ENCODE measurements around the gene AAK1.

The AAK1 gene

DNA sequence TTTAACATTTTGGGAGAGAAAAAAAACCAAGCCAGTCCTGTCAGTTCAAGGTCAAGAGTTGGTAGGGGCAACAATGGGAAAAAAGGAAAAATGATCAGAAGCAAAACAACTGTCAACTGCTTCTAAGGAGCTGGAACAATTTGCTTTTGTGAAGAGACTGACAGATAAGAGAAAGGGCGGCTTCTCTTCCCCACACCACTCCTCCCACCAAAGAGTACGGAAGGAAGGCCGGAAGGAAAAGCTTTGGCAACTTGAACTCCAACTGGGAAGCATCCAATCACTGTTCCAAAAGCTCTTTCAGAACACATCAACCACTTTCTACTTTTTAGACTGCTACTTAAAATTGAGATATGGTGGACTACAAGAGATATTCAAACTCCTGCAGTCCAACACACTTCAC is 148.5 kb downstream of the AAK1 start:
- H3K4me1 ChIP-seq (ENCODE audit: insufficient read depth, low read length), result no peaks in the 10 kb centered on the region; the same call in 1 of the 2 replicates
- no peaks in the 10 kb centered on the region; the same call in 1 of the 2 replicates for H3K36me3 ChIP-seq (ENCODE audit: insufficient read depth, low read length)
- no peak overlapping the region for H3K9ac ChIP-seq (ENCODE audit: low read depth, low read length)
- H3K9me3 ChIP-seq (ENCODE audit: control insufficient read depth, insufficient read depth, low read length), result no peaks in the 10 kb centered on the region

DNA sequence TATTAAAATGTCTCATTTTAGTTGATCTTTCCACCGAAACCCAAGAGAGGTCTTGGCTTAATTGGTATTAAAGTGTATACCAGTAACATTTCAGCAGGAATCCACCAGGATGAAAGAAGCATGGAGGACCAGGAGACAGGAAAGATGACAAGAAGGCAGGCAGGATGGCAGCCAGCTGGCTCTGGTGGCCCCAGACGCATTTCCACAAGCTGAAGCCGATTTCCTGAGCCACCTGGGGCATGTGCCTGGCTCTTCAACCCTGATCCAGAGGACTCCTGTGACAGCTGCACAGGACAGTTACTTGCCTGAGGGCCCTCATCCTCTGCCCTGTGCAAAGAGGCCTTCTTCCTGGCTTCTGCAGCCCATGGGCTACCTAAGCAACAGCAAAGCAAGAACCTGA is 149.4 kb downstream of the AAK1 start:
- Histone ChIP-seq H3K9me3 (ENCODE audit: control insufficient read depth, insufficient read depth, low read length) (no peaks in the 10 kb centered on the region), H3K4me1 (ENCODE audit: insufficient read depth, low read length) (no peaks in the 10 kb centered on the region), H3K9ac (ENCODE audit: low read depth, low read length) (no peak overlapping the region), H3K36me3 (ENCODE audit: insufficient read depth, low read length) (no peaks in the 10 kb centered on the region; the same call in 1 of the 2 replicates)

DNA sequence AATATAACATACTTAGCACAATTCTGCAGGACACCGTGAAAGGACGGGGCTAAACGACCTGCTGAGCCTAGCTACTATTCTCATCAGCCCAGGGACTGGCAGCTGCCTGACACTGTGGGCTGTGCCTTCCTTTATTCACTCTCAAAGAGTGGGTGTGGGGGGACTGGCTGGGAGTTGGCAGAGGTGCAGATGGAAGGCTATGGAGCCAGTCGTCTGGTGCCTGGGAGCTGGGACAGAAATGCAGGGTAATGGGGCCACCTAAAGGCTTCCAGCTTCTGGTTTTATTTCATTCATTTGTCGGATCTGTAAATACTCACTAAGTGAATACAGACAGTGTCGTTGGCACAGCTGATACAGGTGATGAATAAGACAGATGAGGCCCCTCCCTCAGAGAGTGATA is 150.3 kb downstream of the AAK1 start:
- H3K4me1 ChIP-seq (ENCODE audit: insufficient read depth, low read length), result no peaks in the 10 kb centered on the region
- H3K9ac ChIP-seq (ENCODE audit: low read depth, low read length), result no peak overlapping the region
- no peaks in the 10 kb centered on the region for H3K36me3 ChIP-seq (ENCODE audit: insufficient read depth, low read length)
- H3K9me3 ChIP-seq (ENCODE audit: control insufficient read depth, insufficient read depth, low read length), result no peaks in the 10 kb centered on the region

DNA sequence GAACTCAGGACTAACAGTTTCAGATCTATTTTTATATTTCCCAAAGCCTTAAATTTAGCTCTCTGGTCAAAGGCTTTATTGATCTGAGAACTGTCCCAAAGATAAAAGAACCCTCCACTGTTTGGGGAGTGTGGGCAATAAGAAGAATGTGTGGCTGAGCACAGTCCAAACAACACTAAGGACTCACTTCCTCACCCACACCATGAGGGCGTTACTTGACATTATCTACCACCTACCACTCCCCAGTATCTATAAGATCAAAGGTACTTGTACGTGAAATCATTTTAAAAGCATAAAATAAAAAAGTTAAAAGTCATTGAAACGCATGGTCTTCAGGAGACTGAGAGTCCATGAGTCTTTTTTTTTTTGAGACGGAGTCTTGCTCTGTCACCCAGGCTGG is 151.7 kb downstream of the AAK1 start:
- Histone ChIP-seq H3K9ac (ENCODE audit: low read depth, low read length) (no peak overlapping the region), H3K4me1 (ENCODE audit: insufficient read depth, low read length) (no peaks in the 10 kb centered on the region), H3K9me3 (ENCODE audit: control insufficient read depth, insufficient read depth, low read length) (no peaks in the 10 kb centered on the region), H3K36me3 (ENCODE audit: insufficient read depth, low read length) (0 out of 2 replicates have a peak, but pooled peaks cover 4% of the 10 kb centered on the region)

DNA sequence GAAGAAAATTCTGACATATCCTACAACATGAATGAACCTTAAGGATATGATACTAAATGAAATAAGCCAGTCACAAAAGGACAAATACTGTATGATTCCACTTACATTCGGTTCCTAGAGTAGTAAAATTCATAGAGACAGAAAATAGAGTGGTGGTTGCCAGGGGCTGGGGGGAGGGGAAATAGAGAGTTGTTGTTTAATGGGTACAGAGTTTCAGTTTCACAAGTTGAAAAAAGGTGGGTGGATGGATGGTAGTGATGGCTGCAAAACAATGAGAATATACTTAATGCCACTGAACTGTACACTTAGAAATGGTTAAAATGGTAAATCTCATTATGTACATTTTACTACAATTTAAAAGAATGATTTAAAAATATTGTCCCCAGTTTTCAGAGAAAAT is 153.1 kb downstream of the AAK1 start:
- Histone ChIP-seq H3K9ac (ENCODE audit: low read depth, low read length) (no peak overlapping the region), H3K9me3 (ENCODE audit: control insufficient read depth, insufficient read depth, low read length) (no peaks in the 10 kb centered on the region), H3K4me1 (ENCODE audit: insufficient read depth, low read length) (no peaks in the 10 kb centered on the region), H3K36me3 (ENCODE audit: insufficient read depth, low read length) (0 out of 2 replicates have a peak, but pooled peaks cover 4% of the 10 kb centered on the region)

DNA sequence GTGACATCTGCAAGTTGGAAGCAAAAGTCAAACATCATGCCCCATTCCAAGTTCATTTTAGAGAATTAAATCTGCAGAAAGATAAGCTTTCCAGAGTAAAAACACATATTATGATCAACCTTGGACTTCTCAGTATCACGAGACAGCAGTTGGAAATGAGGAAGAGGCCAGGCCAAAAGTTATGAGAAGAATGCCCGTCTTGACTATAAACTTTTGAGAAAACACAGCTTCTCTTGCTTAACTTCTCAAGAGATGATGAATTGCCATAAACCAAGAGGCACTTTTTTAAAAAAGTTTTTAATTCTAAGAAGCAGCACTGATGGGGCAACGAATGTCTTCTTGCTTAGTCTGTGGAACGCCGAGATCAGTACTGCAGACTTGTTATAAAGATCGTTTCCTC is 153.7 kb downstream of the AAK1 start:
- Histone ChIP-seq H3K9ac (ENCODE audit: low read depth, low read length) (no peak overlapping the region), H3K4me1 (ENCODE audit: insufficient read depth, low read length) (no peaks in the 10 kb centered on the region), H3K36me3 (ENCODE audit: insufficient read depth, low read length) (0 out of 2 replicates have a peak, but pooled peaks cover 4% of the 10 kb centered on the region), H3K9me3 (ENCODE audit: control insufficient read depth, insufficient read depth, low read length) (no peaks in the 10 kb centered on the region)

DNA sequence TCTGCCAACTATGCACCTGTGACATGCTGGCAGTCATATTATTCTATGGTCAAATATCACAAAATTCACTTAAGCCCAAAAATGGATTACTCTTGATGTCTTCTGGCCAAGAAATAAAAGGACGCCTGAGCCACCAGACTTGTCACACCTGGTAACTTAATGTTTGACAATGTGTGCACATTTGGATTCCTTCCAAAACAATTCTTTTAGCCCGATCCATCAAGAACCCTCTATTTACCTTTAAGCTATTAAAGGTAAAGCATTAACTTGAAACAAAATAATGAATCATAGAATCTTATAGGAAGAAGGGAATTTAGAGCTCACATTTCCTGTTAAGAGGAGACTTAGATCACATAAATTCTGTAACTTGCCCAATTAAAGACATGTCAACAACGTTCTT is 159.8 kb downstream of the AAK1 start:
- H3K36me3 ChIP-seq (ENCODE audit: insufficient read depth, low read length), result 0 out of 2 replicates have a peak, but pooled peaks cover 4% of the 10 kb centered on the region
- no peak overlapping the region for H3K9ac ChIP-seq (ENCODE audit: low read depth, low read length)
- no peaks in the 10 kb centered on the region for H3K4me1 ChIP-seq (ENCODE audit: insufficient read depth, low read length)
- H3K9me3 ChIP-seq (ENCODE audit: control insufficient read depth, insufficient read depth, low read length), result no peaks in the 10 kb centered on the region

DNA sequence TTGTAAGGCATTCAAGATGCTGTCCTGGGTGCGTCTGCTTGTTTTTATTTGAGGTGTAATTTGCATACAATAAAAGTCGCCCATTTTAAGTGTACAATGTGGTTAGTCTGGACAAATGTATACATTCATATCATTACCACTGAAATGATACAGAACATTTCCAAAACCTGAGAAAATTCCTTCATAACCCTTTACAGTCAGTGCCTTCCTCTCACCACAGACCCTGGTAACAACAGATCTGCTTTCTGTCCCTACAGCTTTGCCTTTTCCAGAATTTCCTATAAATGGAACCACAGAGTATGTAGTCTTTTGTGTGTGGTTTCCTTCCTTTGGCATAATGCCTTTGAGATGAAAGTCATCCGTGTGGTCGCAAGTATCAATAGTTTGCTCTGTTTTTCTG is 160.5 kb downstream of the AAK1 start:
- peaks cover 4% of the 10 kb centered on the region; the same call in 1 of the 2 replicates for H3K36me3 ChIP-seq (ENCODE audit: insufficient read depth, low read length)
- no peak overlapping the region for H3K9ac ChIP-seq (ENCODE audit: low read depth, low read length)
- H3K4me1 ChIP-seq (ENCODE audit: insufficient read depth, low read length), result no peaks in the 10 kb centered on the region
- no peaks in the 10 kb centered on the region for H3K9me3 ChIP-seq (ENCODE audit: control insufficient read depth, insufficient read depth, low read length)

DNA sequence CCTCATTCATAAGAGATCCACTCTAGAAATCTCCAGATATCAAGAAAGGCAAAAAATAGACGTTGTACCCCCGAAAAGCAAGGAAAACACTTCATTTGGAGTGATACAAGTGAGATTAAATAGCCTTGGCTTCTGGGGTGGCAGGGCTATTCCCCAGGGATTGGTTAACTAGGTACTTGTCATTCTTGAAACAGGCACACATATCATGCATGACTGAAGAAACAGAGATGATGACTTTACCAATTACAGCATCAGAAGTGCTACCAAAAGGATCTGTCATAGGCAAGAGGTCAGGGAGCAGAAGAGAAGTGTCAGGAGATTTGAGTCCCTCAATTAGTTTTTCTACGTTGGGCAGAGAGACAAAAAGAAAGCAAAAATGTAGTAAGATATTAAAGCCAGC is 161.1 kb downstream of the AAK1 start:
- Histone ChIP-seq H3K4me1 (ENCODE audit: insufficient read depth, low read length) (no peaks in the 10 kb centered on the region), H3K36me3 (ENCODE audit: insufficient read depth, low read length) (peaks cover 4% of the 10 kb centered on the region; the same call in 1 of the 2 replicates), H3K9ac (ENCODE audit: low read depth, low read length) (no peak overlapping the region), H3K9me3 (ENCODE audit: control insufficient read depth, insufficient read depth, low read length) (no peaks in the 10 kb centered on the region)

DNA sequence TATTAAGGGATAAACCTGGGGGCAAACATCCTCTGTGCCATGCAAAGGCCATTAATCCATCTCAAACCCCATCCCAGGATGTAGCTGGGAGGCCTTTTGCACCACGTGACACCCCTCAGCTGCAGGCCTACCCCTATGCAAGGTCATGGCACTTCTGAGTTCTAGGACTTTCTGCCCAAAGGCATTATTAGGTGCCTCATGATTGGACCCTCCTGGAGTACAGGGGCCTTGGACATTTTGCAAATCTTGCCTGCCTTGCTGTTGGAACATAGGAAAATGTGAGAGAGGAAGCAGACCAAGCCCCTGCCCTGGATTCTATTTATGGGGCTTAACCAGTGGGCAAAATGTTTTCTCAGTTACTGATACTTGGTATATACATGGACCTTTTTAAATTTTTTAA is 162.1 kb downstream of the AAK1 start:
- H3K9ac ChIP-seq (ENCODE audit: low read depth, low read length), result no peak overlapping the region
- H3K36me3 ChIP-seq (ENCODE audit: insufficient read depth, low read length), result no peaks in the 10 kb centered on the region; the same call in 1 of the 2 replicates
- H3K4me1 ChIP-seq (ENCODE audit: insufficient read depth, low read length), result no peaks in the 10 kb centered on the region
- H3K9me3 ChIP-seq (ENCODE audit: control insufficient read depth, insufficient read depth, low read length), result no peaks in the 10 kb centered on the region

DNA sequence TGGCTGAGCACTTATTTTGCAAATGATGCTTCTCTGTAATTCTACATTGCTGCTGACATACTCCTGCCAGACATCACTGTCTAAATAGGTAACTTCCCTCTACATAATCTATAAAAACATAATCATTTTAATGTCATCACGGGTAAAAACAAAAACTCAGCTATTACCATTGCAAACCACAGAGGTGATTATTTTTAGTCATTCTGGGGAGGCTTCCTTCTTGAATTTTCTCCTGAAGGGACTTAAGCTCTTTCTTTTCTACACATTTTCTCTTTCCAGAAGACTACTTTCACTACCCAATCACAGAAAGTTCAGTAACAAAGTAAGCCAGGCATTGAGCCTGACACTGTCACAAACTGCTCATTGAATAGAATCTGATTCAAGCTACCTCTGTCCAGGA is 165.9 kb downstream of the AAK1 start:
- Histone ChIP-seq H3K36me3 (ENCODE audit: insufficient read depth, low read length) (no peaks in the 10 kb centered on the region; the same call in 1 of the 2 replicates), H3K9me3 (ENCODE audit: control insufficient read depth, insufficient read depth, low read length) (no peaks in the 10 kb centered on the region), H3K9ac (ENCODE audit: low read depth, low read length) (no peak overlapping the region), H3K4me1 (ENCODE audit: insufficient read depth, low read length) (no peaks in the 10 kb centered on the region)

DNA sequence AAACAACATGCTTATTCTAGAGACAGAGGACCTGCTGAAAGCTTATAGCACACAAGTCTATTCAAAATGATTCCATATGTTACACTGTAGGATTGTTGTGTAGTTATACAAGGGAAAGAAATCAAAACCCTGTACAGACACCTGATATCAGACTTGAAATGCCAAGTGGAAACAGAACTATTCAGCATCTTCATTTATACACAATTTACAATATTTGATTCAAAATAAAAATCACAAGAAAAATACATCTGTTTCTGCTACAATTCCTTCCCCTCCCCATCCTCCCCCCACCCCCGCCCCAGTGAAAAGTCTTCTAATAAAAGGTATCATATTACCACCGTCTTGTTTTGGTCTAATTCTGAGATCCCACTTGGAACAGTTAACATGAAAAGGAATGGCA is 168.9 kb downstream of the AAK1 start:
- Histone ChIP-seq H3K4me1 (ENCODE audit: insufficient read depth, low read length) (peaks cover 14% of the 10 kb centered on the region), H3K9me3 (ENCODE audit: control insufficient read depth, insufficient read depth, low read length) (no peaks in the 10 kb centered on the region), H3K36me3 (ENCODE audit: insufficient read depth, low read length) (no peaks in the 10 kb centered on the region; the same call in 1 of the 2 replicates), H3K9ac (ENCODE audit: low read depth, low read length) (no peak overlapping the region)

DNA sequence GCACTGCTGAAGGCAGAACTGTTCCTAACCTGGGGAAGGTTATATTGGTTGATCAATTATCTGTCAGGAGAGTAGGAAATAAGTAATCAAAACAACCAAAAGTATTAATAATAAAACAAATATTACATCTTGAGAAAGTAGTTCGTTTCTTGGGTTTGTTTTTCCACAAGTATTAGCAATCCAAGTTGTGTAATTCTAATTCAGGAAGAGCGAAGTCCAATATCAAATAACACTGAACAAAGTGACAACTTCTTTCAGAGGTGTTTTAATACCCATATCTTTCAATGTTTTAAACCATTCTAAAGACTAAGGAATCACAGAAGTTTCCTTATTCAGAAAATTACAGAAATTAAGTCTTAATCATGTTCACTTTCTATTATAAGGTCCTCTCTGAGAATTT is 171.7 kb downstream of the AAK1 start:
- H3K4me1 ChIP-seq (ENCODE audit: insufficient read depth, low read length), result peaks cover 19% of the 10 kb centered on the region
- H3K9me3 ChIP-seq (ENCODE audit: control insufficient read depth, insufficient read depth, low read length), result no peaks in the 10 kb centered on the region
- H3K9ac ChIP-seq (ENCODE audit: low read depth, low read length), result no peak overlapping the region
- H3K36me3 ChIP-seq (ENCODE audit: insufficient read depth, low read length), result peaks cover under 1% of the 10 kb centered on the region; the same call in 1 of the 2 replicates

DNA sequence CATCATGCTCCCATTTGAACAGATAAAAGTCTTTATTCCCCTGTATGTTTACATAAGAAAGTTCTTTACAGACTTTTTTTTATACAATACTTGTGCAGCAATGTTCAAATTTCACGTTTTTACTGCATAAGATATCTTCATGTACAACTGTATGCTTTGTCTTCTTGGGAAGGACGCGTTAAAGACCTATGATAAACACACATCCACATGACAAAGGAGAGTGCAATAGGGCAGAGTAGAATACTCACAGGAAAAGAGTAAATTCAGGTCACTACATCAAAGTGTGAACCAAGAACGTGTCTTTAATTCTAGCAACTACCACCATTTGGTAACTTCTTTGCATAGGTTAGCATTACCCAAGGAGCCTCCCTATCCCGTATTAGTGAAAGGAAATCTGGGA is 172.6 kb downstream of the AAK1 start:
- no peaks in the 10 kb centered on the region for H3K9me3 ChIP-seq (ENCODE audit: control insufficient read depth, insufficient read depth, low read length)
- H3K9ac ChIP-seq (ENCODE audit: low read depth, low read length), result no peak overlapping the region
- H3K36me3 ChIP-seq (ENCODE audit: insufficient read depth, low read length), result peaks cover 2% of the 10 kb centered on the region; the same call in 1 of the 2 replicates
- H3K4me1 ChIP-seq (ENCODE audit: insufficient read depth, low read length), result peaks cover 19% of the 10 kb centered on the region

DNA sequence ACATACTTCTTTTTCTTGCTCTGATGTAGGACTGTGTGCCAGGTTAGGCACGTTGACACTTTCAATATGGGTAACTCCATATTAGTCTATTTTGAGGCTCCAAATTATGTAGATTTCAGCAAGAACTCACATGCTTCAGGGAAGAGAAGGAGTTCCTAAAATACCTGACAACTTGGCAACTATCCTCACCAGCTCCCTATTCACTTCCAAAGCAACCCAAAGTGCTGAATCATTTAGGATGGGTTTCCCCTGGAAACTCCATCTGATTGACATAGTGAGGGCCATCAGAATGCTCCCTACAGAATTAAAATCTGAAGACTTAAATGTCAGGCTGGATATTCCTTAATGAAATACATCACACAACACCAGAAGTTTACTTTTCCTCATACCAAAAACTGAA is 173.8 kb downstream of the AAK1 start:
- no peak overlapping the region for H3K9ac ChIP-seq (ENCODE audit: low read depth, low read length)
- peaks cover 2% of the 10 kb centered on the region; the same call in 1 of the 2 replicates for H3K36me3 ChIP-seq (ENCODE audit: insufficient read depth, low read length)
- H3K4me1 ChIP-seq (ENCODE audit: insufficient read depth, low read length), result peaks cover 19% of the 10 kb centered on the region
- H3K9me3 ChIP-seq (ENCODE audit: control insufficient read depth, insufficient read depth, low read length), result no peaks in the 10 kb centered on the region

DNA sequence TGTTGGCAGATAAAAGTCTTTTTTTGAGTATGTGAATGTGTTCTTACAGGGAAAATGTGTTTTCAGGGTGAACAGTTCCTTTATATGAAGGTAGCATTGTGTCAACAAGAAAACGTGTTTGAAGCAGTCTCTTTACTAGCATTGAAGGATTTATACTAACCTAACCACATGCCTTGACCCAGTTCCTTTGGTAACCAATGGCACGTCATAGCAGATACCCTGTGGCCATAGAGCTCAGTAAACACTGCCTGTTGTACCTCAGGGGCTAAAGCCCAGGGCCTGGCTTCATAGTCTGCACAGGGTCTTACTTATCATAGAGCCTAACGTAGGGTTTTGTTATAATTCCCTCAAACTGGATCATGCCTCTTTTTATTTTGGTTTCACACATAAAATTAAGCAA is 174.2 kb downstream of the AAK1 start:
- Histone ChIP-seq H3K36me3 (ENCODE audit: insufficient read depth, low read length) (peaks cover 2% of the 10 kb centered on the region; the same call in 1 of the 2 replicates), H3K9me3 (ENCODE audit: control insufficient read depth, insufficient read depth, low read length) (no peaks in the 10 kb centered on the region), H3K9ac (ENCODE audit: low read depth, low read length) (no peak overlapping the region), H3K4me1 (ENCODE audit: insufficient read depth, low read length) (peaks cover 19% of the 10 kb centered on the region)
